ENCODE data around the gene SEC31B. TPM values are rescaled to one million over a fixed set of nuclear protein-coding genes. Genes with fewer than 3 reads are reported as not detected.

The SEC31B gene
- total RNA-seq, 2 donors from 2014 or later = 6.3 to 13.2 TPM

DNA sequence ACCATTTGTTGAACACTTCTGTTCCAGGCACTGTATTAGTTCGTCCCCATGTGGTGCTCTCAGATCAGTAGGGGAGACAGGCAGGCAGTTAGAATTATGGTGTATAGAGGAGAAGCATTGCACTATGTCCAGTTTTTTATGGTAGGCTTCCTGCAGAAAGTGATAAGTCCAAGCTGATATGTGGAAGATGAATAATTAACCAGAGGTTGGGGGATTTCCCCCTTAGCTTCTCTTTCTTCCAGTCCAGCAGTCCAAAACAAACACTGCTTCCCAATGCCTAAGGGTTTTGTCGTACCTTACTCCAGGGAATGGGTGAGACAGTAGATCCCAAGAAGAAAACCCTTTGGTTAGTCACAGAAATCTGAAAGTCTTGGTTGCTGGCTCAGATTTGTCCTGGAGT is 35.2 kb upstream of the SEC31B start:
- no peaks in the 10 kb centered on the region for H3K36me3 ChIP-seq

DNA sequence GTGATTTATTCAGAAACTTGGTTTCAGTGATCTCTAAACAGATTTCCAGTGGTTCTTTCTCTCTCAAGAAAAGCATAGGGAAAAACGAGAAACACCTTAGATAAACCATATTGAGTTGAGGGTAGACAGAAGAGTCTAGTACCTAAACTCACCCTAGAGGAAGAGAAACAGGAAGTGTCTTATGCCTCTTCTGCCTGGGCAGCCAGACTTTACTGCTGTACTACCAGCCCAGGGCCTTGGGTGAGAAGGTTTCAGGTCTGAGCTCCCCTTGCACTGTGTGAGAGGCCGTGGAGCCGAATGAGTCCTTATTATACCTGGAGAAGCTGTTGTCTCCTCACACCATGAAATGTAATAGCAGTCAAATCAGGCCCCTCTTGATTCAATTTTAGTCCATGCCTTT is 34.3 kb upstream of the SEC31B start:
- intact Hi-C loops (cut with DNase I) = no loop called here
- Histone ChIP-seq H3K36me3 (no peaks in the 10 kb centered on the region), H3K27me3 (no peaks in the 10 kb centered on the region), H3K4me1 (no peaks in the 10 kb centered on the region), H3K4me3 (no peak overlapping the region), H3K9ac (ENCODE audit: low read depth in 2 of 2, low read length in 2 of 2) (no peak overlapping the region), H3K9me3 (no peaks in the 10 kb centered on the region), H3K27ac (no peak overlapping the region)
- DNase-seq = no peak
- TF ChIP-seq, protein P1, sequence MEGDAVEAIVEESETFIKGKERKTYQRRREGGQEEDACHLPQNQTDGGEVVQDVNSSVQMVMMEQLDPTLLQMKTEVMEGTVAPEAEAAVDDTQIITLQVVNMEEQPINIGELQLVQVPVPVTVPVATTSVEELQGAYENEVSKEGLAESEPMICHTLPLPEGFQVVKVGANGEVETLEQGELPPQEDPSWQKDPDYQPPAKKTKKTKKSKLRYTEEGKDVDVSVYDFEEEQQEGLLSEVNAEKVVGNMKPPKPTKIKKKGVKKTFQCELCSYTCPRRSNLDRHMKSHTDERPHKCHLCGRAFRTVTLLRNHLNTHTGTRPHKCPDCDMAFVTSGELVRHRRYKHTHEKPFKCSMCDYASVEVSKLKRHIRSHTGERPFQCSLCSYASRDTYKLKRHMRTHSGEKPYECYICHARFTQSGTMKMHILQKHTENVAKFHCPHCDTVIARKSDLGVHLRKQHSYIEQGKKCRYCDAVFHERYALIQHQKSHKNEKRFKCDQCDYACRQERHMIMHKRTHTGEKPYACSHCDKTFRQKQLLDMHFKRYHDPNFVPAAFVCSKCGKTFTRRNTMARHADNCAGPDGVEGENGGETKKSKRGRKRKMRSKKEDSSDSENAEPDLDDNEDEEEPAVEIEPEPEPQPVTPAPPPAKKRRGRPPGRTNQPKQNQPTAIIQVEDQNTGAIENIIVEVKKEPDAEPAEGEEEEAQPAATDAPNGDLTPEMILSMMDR (IDR thresholded peaks at IDR 0.05) = no peak

More for the DNA sequence above, 35.2 kb upstream of the SEC31B start:
- TF ChIP-seq, protein P1 (IDR thresholded peaks at IDR 0.05) = no peak
- no peak overlapping the region for H3K27ac ChIP-seq
- H3K4me1 ChIP-seq = no peaks in the 10 kb centered on the region
- DNase-seq = no peak
- intact Hi-C loops (cut with DNase I) = no loop called here
- H3K27me3 ChIP-seq = no peaks in the 10 kb centered on the region
- H3K9ac ChIP-seq (ENCODE audit: low read depth in 2 of 2, low read length in 2 of 2) = no peak overlapping the region
- no peak overlapping the region for H3K4me3 ChIP-seq
- no peaks in the 10 kb centered on the region for H3K9me3 ChIP-seq

DNA sequence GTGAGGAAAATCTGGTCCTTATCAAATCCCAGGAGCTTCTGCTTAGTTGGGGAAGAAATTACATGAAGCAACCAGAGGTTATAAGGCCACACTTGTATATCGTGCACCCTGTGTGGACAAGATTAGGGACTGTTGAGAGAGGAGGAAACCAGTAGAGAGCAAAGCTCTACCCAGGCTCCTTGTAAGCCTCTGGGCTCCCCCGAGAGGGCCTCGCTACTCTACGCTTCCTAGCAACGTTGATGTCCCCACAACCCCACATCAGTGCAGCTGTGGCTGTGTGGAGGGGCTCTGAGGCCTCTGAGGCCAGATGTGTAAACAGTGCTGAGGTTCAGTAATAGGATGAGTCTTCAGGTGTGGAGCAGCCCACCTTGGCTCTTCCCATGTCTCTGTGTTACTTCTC is 32.1 kb upstream of the SEC31B start:
- Histone ChIP-seq H3K4me3 (no peak overlapping the region), H3K9me3 (no peaks in the 10 kb centered on the region)
- intact Hi-C loops (cut with DNase I) = no loop called here

DNA sequence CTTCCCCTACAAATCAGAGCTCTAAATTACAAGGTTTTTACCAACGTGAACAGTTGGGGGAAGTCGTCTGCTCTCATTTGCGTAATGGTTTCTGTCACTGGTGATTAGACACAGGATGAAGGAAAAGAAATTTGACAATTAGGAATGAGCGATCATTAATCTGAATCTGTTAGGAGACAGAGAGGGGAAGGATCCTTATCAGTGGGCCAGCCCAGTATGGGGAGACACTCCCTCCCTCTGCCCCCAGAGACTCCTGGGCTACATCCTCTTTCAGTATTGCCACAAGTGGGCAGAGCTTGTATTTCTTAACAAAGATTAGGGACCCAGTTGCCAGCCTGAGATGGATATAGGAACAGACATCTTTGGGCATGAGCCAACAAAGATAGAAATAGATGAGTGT is 31.5 kb upstream of the SEC31B start:
- H3K9ac ChIP-seq (ENCODE audit: low read depth in 2 of 2, low read length in 2 of 2) = no peak overlapping the region
- peaks cover 7% of the 10 kb centered on the region for H3K36me3 ChIP-seq
- H3K9me3 ChIP-seq = no peaks in the 10 kb centered on the region
- H3K27ac ChIP-seq = no peak overlapping the region
- TF ChIP-seq, protein P1 (IDR thresholded peaks at IDR 0.05) = no peak
- DNase-seq = no peak
- intact Hi-C loops (cut with DNase I) = no loop called here
- no peaks in the 10 kb centered on the region for H3K4me1 ChIP-seq
- no peaks in the 10 kb centered on the region for H3K27me3 ChIP-seq
- H3K4me3 ChIP-seq = no peak overlapping the region

More for the DNA sequence above, 32.1 kb upstream of the SEC31B start:
- Histone ChIP-seq H3K36me3 (peaks cover 7% of the 10 kb centered on the region), H3K4me1 (no peaks in the 10 kb centered on the region), H3K27me3 (no peaks in the 10 kb centered on the region), H3K9ac (ENCODE audit: low read depth in 2 of 2, low read length in 2 of 2) (no peak overlapping the region), H3K27ac (no peak overlapping the region)
- TF ChIP-seq, protein P1 (IDR thresholded peaks at IDR 0.05) = no peak
- no peak for DNase-seq

DNA sequence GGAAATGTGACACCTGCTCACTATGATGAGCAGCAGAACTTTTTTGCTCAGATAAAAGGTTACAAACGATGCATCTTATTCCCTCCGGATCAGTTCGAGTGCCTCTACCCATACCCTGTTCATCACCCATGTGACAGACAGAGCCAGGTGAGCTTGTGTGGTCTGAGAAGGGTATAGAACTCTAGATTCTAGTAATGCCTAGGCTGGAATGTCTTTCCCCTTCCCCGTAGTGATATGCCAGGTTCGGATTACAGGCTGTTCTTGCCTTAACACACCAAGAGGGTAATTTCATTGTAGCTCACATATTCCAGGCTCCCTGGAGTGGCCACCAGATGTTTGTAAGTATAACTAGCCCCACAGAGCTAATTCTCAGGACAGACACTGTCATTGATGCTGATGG is 25.3 kb upstream of the SEC31B start:
- H3K9ac ChIP-seq (ENCODE audit: low read depth in 2 of 2, low read length in 2 of 2) = no peak overlapping the region
- TF ChIP-seq, protein P1 (IDR thresholded peaks at IDR 0.05) = no peak
- no peaks in the 10 kb centered on the region for H3K9me3 ChIP-seq
- H3K4me1 ChIP-seq = no peaks in the 10 kb centered on the region
- no peak overlapping the region for H3K27ac ChIP-seq
- no peaks in the 10 kb centered on the region for H3K27me3 ChIP-seq
- no peak overlapping the region for H3K4me3 ChIP-seq
- H3K36me3 ChIP-seq = peaks cover 7% of the 10 kb centered on the region
- DNase-seq = no peak
- intact Hi-C loops (cut with DNase I) = no loop called here

DNA sequence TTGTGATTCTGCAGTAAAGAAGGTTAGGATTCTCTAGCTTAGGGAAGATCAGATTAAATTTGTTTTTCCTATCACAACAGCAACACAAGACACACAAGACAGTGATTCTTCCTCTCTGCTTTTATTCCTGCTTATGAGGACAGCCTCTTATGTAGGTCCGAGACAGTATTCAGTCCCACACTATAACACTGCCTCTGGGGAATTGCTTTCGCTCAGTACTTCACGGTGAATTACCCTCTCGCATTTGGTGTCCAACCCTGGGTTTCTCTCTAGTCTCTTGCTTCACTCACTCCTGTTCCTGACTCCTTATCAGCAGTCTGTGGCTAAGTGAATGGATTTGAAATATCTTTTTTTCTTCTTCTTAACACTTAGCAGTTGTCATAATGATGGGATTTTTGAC is 17.8 kb upstream of the SEC31B start:
- TF ChIP-seq, protein P1 (IDR thresholded peaks at IDR 0.05) = no peak
- Histone ChIP-seq H3K27me3 (no peaks in the 10 kb centered on the region), H3K27ac (no peak overlapping the region), H3K4me3 (no peak overlapping the region), H3K4me1 (peaks cover 5% of the 10 kb centered on the region), H3K9me3 (no peaks in the 10 kb centered on the region), H3K9ac (ENCODE audit: low read depth in 2 of 2, low read length in 2 of 2) (no peak overlapping the region), H3K36me3 (no peaks in the 10 kb centered on the region)
- no peak for DNase-seq
- intact Hi-C loops (cut with DNase I) = no loop called here

Data from colonic mucosa (tissue), 4 donors.